ENCODE data around the gene OGA. TPM values are rescaled to one million over a fixed set of nuclear protein-coding genes. Genes with fewer than 3 reads are reported as not detected.

OGA gene
- total and polyA plus RNA-seq, 9 of the 15 experiments (the other 6 are each of a cell fraction or from before 2014, with no cell fraction given), result 13.5 to 73.5 (median 59.5) TPM

- TF ChIP-seq REST (IDR thresholded peaks at IDR 0.05; ENCODE audit: borderline replicate concordance), result 0 out of 2 replicates have a peak, but pooled peaks have one; percentile 3
- TF ChIP-seq REST (CRISPR knock-in tag; IDR thresholded peaks at IDR 0.05; ENCODE audit: low read depth), result no peak
- TF ChIP-seq FOXP4 (CRISPR knock-in tag; IDR thresholded peaks at IDR 0.05; ENCODE audit: borderline replicate concordance), result no peak
- TF ChIP-seq LEF1 (IDR thresholded peaks at IDR 0.05), result 0 out of 2 replicates have a peak, but pooled peaks have one; percentile 44
- peak; percentile 68 for TF ChIP-seq ARID1B (IDR thresholded peaks at IDR 0.05)
- peak; percentile 16; the same call in 1 of the 2 replicates for TF ChIP-seq CEBPB (tag; IDR thresholded peaks at IDR 0.05)
- peak; percentile 69 for TF ChIP-seq TCF3 (CRISPR knock-in tag; IDR thresholded peaks at IDR 0.05)
- no peak for TF ChIP-seq NUFIP1 (IDR thresholded peaks at IDR 0.05; ENCODE audit: partially characterized antibody)
- TF ChIP-seq MEIS2 (IDR thresholded peaks at IDR 0.05; ENCODE audit: partially characterized antibody), result peak; percentile 38
- no peak for TF ChIP-seq USF1 (CRISPR knock-in tag; IDR thresholded peaks at IDR 0.05)
- TF ChIP-seq JUND (IDR thresholded peaks at IDR 0.05; ENCODE audit: borderline replicate concordance, low read depth, low read length), result no peak
- peak; percentile 37; the same call in 1 of the 3 replicates for TF ChIP-seq JUND (tag; IDR thresholded peaks at IDR 0.05; ENCODE audit: borderline replicate concordance, low read depth, low read length)
- TF ChIP-seq CEBPG (CRISPR knock-in tag; IDR thresholded peaks at IDR 0.05), result peak; percentile 49; the same call in 1 of the 2 replicates
- TF ChIP-seq CEBPG (tag; conservative IDR thresholded peaks at IDR 0.05 in 1 of 2, IDR thresholded peaks at IDR 0.05 in 1 of 2), result no peak
- TF ChIP-seq ZEB2 (IDR thresholded peaks at IDR 0.05), result peak; percentile 24; the same call in 1 of the 2 replicates
- TF ChIP-seq POLR2A (conservative IDR thresholded peaks at IDR 0.05), result no peak
- TF ChIP-seq DMBX1 (CRISPR knock-in tag; IDR thresholded peaks at IDR 0.05; ENCODE audit: borderline replicate concordance), result peak; percentile 64
Observed at GRCh38 chr10:101749047-101750016, 68.9 kb downstream of the OGA start (continued).

Measured in K562 (cell line).